ENCODE data around the gene PYGO2. TPM values are rescaled to one million over a fixed set of nuclear protein-coding genes. Genes with fewer than 3 reads are reported as not detected.

PYGO2 gene
- total and polyA plus RNA-seq, 12 donors, result 26.2 to 61.1 (median 38.7) TPM

DNA sequence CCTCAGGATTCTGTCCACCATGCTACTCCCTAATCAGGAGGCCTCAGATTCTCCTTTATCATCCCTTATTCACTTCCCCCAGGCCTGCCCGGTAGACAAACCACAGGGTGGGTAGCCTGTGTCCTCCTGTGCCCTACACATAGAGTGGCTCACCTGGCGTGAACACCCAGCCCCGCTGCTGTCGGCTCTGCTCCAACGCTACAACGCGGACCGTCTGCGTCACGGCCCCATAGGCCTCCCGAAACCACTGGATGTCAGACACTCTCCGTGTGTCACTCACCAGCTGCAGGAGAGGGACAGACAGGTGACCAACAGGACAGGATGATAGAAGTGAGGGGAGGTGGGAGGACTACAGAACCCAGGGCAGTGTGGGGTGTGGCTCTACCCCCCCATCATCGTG is 35.4 kb downstream of the PYGO2 start:
- WGBS, 4 donors, result 89 to 97% (median 91%) methylated on average over 12 to 13 of the region's 13 CpGs
- H3K9me3 ChIP-seq (replicated peaks in 1 of 3), result no peaks in the 10 kb centered on the region
- H3K27me3 ChIP-seq, result no peaks in the 10 kb centered on the region
- no peaks in the 10 kb centered on the region for H3K4me1 ChIP-seq (replicated peaks in 1 of 2)
- H3K27ac ChIP-seq, result no peak overlapping the region
- intact Hi-C loops (cut with DNase I), result no loop called here
- peaks cover 0 to 51% of the 10 kb centered on the region in 2 donors for H3K36me3 ChIP-seq (replicated peaks in 1 of 2)
- no peak for TF ChIP-seq POLR2A (IDR thresholded peaks at IDR 0.05)
- TF ChIP-seq, protein P1, sequence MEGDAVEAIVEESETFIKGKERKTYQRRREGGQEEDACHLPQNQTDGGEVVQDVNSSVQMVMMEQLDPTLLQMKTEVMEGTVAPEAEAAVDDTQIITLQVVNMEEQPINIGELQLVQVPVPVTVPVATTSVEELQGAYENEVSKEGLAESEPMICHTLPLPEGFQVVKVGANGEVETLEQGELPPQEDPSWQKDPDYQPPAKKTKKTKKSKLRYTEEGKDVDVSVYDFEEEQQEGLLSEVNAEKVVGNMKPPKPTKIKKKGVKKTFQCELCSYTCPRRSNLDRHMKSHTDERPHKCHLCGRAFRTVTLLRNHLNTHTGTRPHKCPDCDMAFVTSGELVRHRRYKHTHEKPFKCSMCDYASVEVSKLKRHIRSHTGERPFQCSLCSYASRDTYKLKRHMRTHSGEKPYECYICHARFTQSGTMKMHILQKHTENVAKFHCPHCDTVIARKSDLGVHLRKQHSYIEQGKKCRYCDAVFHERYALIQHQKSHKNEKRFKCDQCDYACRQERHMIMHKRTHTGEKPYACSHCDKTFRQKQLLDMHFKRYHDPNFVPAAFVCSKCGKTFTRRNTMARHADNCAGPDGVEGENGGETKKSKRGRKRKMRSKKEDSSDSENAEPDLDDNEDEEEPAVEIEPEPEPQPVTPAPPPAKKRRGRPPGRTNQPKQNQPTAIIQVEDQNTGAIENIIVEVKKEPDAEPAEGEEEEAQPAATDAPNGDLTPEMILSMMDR (IDR thresholded peaks at IDR 0.05), result no peak
- DNase-seq, result no peak
- H3K4me3 ChIP-seq, result no peak overlapping the region

DNA sequence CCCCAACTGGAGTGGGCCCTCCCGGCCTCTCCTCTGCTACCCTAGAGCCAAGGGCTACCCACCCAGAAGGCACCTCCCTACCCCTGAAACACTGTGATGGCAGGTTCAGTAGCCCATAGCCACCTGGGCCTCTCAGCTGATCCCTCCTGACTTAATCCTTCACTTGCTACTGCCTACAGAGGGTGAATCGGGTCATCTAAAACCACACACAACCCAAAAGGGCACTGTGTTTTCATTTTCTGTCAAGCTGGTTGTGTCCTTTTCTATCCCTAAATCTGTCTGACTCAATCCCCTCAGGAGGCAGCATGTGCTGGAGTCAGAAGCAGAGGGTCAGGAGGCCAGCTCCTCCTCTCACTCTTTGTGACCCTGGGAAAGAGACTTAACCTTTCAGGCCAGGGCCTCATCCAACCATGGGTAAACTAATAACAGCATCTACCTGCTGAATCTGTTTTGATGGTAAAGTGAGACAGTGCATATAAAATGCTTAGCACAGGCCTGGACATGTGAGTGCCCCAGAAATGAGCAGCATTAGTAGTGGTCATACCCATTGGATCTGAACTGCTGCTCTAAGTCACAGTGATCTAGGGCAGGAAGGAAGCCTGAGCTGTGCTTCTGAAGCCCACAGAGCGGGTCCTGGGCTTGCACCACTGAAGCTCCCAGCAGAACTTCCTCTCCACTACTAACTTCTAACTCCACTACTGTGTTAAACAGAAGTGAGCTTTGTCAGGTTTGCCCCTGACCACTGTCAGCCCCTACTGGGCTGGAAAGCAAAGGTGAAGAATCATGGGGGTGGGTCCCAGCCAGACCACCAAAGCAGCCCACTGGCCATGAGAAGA is 36.0 kb downstream of the PYGO2 start:
- H3K27ac ChIP-seq, result no peak overlapping the region
- 89 to 96% (median 90%) methylated on average over 2 to 3 of the region's 3 CpGs for WGBS, 4 donors
- DNase-seq, result no peak
- H3K4me1 ChIP-seq (replicated peaks in 1 of 2), result no peaks in the 10 kb centered on the region
- peaks cover 0 to 51% of the 10 kb centered on the region in 2 donors for H3K36me3 ChIP-seq (replicated peaks in 1 of 2)
- no peaks in the 10 kb centered on the region for H3K27me3 ChIP-seq
- intact Hi-C loops (cut with DNase I), result no loop called here
- H3K4me3 ChIP-seq, result no peak overlapping the region
- no peak for TF ChIP-seq POLR2A (IDR thresholded peaks at IDR 0.05)
- TF ChIP-seq, protein P1 (IDR thresholded peaks at IDR 0.05), result no peak
- no peaks in the 10 kb centered on the region for H3K9me3 ChIP-seq (replicated peaks in 1 of 3)

DNA sequence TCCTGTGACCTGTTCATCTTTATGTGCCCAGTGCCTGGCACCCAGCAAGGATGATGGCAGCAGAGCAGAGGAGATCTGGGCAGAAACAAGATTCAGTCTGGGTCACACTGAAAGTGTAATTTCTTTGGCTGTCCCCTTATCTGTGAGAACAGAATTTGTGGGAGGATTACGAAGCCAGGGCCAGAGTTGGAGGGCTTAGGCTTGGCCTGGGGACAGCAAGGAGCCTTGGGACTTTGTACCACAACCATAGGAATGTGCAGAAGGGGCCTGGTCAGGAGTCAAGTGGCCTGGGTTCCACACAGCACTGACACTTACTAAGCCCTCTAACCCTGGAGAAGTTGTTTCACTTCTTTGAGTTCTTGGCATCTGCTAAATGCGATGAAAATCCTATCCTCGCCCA is 37.9 kb downstream of the PYGO2 start:
- intact Hi-C loops (cut with DNase I), result no loop called here
- no peak overlapping the region for H3K4me3 ChIP-seq
- peaks cover 0 to 47% of the 10 kb centered on the region in 2 donors for H3K36me3 ChIP-seq (replicated peaks in 1 of 2)
- H3K9me3 ChIP-seq (replicated peaks in 1 of 3), result no peaks in the 10 kb centered on the region
- TF ChIP-seq POLR2A (IDR thresholded peaks at IDR 0.05), result no peak
- TF ChIP-seq, protein P1 (IDR thresholded peaks at IDR 0.05), result no peak
- DNase-seq, result no peak
- H3K27ac ChIP-seq, result no peak overlapping the region
- 93 to 97% (median 95%) methylated on average over 3 of the region's 3 CpGs for WGBS, 4 donors
- H3K27me3 ChIP-seq, result no peaks in the 10 kb centered on the region
- H3K4me1 ChIP-seq (replicated peaks in 1 of 2), result no peaks in the 10 kb centered on the region

DNA sequence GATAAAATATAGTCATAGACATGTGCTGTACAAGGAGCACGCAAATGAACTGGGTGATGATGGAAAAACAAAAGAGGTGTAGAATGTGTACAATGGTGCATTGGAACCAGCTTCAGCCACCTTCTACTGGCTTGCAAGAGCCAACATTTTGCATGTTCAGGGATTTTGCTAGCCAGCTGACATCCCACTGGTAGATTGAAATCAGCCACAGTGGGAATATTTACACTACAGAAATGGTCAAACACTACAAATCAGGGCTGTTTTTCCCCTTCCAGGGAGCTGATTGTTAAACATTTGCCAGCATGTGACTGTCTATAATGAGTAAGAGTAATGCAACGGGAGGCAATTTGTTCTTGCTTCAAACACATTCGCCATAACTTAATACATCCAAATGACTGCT is 48.3 kb downstream of the PYGO2 start:
- H3K4me1 ChIP-seq (replicated peaks in 1 of 2), result no peaks in the 10 kb centered on the region
- H3K9me3 ChIP-seq (replicated peaks in 1 of 3), result no peaks in the 10 kb centered on the region
- H3K27ac ChIP-seq, result no peak overlapping the region
- no peak overlapping the region for H3K4me3 ChIP-seq
- TF ChIP-seq POLR2A (IDR thresholded peaks at IDR 0.05), result no peak
- TF ChIP-seq, protein P1 (IDR thresholded peaks at IDR 0.05), result no peak
- WGBS, 4 donors, result 89 to 94% (median 92%) methylated on average over 3 of the region's 3 CpGs
- H3K27me3 ChIP-seq, result no peaks in the 10 kb centered on the region
- intact Hi-C loops (cut with DNase I), result no loop called here
- H3K36me3 ChIP-seq (replicated peaks in 1 of 2), result no peaks in the 10 kb centered on the region
- no peak for DNase-seq
